Tibial nerve (tissue), 4 donors: ENCODE results near the gene RBM4B. TPM values are rescaled to one million over a fixed set of nuclear protein-coding genes. Genes with fewer than 3 reads are reported as not detected.

Experiments used
- DNase-seq, 2 donors: peaks; one replicate each; pipeline ENCODE4 v3.0.0-alpha.2; 2019; ENCODE audit warnings: low spot score in 2 of 2
- H3K27ac ChIP-seq, 4 donors: fragments of 200-600 bp; sonication (generic) in 3 of 4; one replicate each; pipeline ENCODE4 v1.5.1; 2017 to 2019; ENCODE audit warnings: mild to moderate bottlenecking in 1 of 4
- H3K27me3 ChIP-seq, 2 donors: fragments of 200-600 bp; sonication (generic) in 1 of 2; one replicate each; pipeline versions ENCODE4 v1.5.1 to v1.6.0; 2017 to 2019
- H3K36me3 ChIP-seq, 3 donors: fragments of 200-600 bp; sonication (generic); one replicate each; pipeline ENCODE4 v1.5.1; 2018 to 2019
- H3K4me1 ChIP-seq, 4 donors: fragments of 200-600 bp; sonication (generic) in 3 of 4; one replicate each; pipeline ENCODE4 v1.5.1; 2017 to 2019
- H3K4me3 ChIP-seq, 4 donors: fragments of 200-600 bp; sonication (generic) in 3 of 4; one replicate each; pipeline ENCODE4 v1.5.1; 2017 to 2019; ENCODE audit warnings: mild to moderate bottlenecking in 1 of 4, moderate library complexity in 1 of 4
- H3K9me3 ChIP-seq, 4 donors: fragments of 200-600 bp; sonication (generic) in 3 of 4; one replicate each; pipeline ENCODE4 v1.5.1; 2017 to 2019
- EP300 ChIP-seq, 2 donors: sonication (generic); formaldehyde crosslinking; IDR thresholded peaks; one replicate each; pipeline ENCODE4 v1.6.1; 2017; ENCODE audit warnings: antibody characterized with exemption in 2 of 2, mild to moderate bottlenecking in 1 of 2
- POLR2A ChIP-seq, 2 donors: fragments of 450-650 bp; IDR thresholded peaks; one replicate each; pipeline ENCODE4 v1.6.1; 2017; ENCODE audit warnings: antibody characterized with exemption in 2 of 2, mild to moderate bottlenecking in 2 of 2, moderate library complexity in 2 of 2
- WGBS, 2 donors: methylation state at CpG; one replicate each; pipeline ENCODE4 v1.1.5; 2018; 5-methylcytosine and 5-hydroxymethylcytosine counted together
- total RNA-seq, 4 donors: library from RNA; depleted of rRNA; stranded (reverse); fragments of >200 nt; gene quantifications; one replicate each; pipeline ENCODE4 v1.1.0, GENCODE V29; 2016
- TF ChIP-seq, protein P1 (sequence below), 5 experiments: fragments of 200-600 bp in 3 of 5; fragments of 450-650 bp in 2 of 5; sonication (generic) in 3 of 5; IDR thresholded peaks; one replicate each; pipeline ENCODE4 v1.5.1; 2016 to 2019; ENCODE audit warnings: antibody characterized with exemption in 5 of 5, mild to moderate bottlenecking in 3 of 5, moderate library complexity in 2 of 5

RBM4B gene
- total RNA-seq, 4 donors from 2014 or later = 7.1 to 15.9 (median 12.2) TPM

DNA sequence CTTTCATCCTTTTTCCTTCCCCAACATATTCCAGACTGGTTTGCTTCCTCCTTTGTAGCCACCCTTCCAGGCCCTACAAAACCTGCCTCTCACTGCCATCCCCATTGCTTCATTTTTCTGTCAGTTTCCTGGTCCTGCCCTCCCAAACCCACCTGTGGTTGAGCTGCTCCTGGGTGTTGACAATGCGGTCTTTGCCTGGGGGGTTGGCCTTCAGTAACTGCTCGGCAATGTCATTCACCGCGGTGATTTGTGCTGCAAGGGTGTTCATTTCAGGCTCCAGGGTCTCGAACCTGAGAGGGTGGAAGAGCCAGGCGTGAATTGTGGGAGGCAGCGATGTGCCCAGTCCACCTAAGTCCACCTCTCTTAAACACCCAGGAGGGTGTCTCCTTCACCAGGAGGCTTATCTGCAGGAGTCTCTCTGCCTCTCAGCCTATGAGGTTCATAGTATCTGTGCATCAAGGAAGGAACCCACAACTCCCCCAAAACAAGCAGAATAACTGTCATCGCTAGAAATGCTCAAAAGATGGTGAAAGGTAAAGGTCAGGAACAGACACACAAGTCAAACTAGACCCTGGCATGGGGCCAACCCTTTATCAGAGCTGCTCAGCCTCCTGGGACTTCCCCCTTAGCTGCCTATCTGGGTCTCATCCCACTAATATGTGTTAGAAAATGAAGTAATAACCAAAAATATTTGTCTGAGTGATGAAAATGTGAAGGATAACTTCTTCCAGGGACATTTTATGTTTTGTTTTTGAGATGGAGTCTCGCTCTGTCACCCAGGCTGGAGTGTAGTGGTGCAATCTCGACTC, 23.9 kb upstream of the RBM4B start:
- Histone ChIP-seq H3K4me1 (no peaks in the 10 kb centered on the region), H3K27me3 (no peaks in the 10 kb centered on the region), H3K4me3 (no peak overlapping the region), H3K9me3 (peaks cover 0 to 12% (median 2%) of the 10 kb centered on the region in 4 donors), H3K36me3 (peaks cover 0 to 28% (median 0%) of the 10 kb centered on the region in 3 donors), H3K27ac (no peak overlapping the region)
- TF ChIP-seq EP300 (IDR thresholded peaks at IDR 0.05) (no peak), POLR2A (IDR thresholded peaks at IDR 0.05) (no peak)
- TF ChIP-seq, protein P1, sequence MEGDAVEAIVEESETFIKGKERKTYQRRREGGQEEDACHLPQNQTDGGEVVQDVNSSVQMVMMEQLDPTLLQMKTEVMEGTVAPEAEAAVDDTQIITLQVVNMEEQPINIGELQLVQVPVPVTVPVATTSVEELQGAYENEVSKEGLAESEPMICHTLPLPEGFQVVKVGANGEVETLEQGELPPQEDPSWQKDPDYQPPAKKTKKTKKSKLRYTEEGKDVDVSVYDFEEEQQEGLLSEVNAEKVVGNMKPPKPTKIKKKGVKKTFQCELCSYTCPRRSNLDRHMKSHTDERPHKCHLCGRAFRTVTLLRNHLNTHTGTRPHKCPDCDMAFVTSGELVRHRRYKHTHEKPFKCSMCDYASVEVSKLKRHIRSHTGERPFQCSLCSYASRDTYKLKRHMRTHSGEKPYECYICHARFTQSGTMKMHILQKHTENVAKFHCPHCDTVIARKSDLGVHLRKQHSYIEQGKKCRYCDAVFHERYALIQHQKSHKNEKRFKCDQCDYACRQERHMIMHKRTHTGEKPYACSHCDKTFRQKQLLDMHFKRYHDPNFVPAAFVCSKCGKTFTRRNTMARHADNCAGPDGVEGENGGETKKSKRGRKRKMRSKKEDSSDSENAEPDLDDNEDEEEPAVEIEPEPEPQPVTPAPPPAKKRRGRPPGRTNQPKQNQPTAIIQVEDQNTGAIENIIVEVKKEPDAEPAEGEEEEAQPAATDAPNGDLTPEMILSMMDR (IDR thresholded peaks at IDR 0.05) = no peak
- WGBS, 2 donors = 88 to 92% methylated on average over 10 of the region's 10 CpGs
- peak in 1 of 2 donors; percentile 16 for DNase-seq

DNA sequence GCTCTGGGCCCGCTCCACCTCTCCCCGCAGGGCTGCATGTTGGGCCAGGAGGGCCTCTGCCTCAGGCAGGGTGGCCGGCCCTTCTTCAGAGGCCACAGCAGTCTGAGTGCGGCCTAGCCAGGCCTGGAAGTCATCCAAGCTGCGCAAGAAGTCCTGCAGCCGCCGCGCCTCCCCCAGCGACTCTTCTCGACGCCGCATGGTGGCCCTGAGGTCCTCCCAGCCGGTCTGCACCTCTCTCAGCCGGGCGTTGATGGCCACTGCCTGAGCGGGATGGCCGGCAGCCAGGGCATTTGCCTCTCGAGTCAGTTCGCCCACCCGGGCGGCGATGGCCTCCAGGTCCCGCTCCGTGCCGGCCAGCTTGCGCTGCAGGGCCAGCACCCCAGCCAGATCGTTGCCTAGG, 23.1 kb upstream of the RBM4B start:
- Histone ChIP-seq H3K4me3 (no peak overlapping the region), H3K9me3 (peaks cover 0 to 12% (median 2%) of the 10 kb centered on the region in 4 donors), H3K27ac (no peak overlapping the region), H3K4me1 (no peaks in the 10 kb centered on the region), H3K36me3 (peaks cover 0 to 28% (median 0%) of the 10 kb centered on the region in 3 donors), H3K27me3 (no peaks in the 10 kb centered on the region)
- DNase-seq = no peak
- TF ChIP-seq EP300 (IDR thresholded peaks at IDR 0.05) = no peak
- TF ChIP-seq, protein P1 (IDR thresholded peaks at IDR 0.05) = no peak
- no peak for TF ChIP-seq POLR2A (IDR thresholded peaks at IDR 0.05)
- 96 to 97% methylated on average over 22 to 27 of the region's 27 CpGs for WGBS, 2 donors

DNA sequence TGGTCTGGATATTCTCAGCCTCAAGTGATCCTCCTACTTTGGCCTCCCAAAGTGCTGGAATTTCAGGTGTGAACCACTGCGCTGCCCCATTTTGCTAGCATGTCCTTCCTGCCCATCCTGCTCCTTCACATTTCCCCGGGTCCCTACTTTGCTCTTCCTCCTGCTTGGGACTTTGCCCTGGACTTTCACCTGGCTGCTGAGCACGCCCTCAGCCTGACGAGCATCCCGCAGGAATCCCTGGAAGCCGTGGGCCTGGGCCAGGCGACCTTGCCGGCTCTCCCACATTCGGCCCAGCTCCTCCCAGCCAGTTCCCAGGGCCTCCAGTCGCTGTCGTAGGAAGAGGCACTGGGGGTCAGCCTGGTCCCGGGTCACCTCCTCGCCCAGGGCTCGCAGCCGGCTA, 22.6 kb upstream of the RBM4B start:
- WGBS, 2 donors = 94 to 95% methylated on average over 15 of the region's 15 CpGs
- DNase-seq = no peak
- Histone ChIP-seq H3K4me1 (no peaks in the 10 kb centered on the region), H3K9me3 (peaks cover 0 to 12% (median 2%) of the 10 kb centered on the region in 4 donors), H3K4me3 (no peak overlapping the region), H3K27ac (no peak overlapping the region), H3K36me3 (peaks cover 0 to 28% (median 0%) of the 10 kb centered on the region in 3 donors), H3K27me3 (no peaks in the 10 kb centered on the region)
- TF ChIP-seq, protein P1 (IDR thresholded peaks at IDR 0.05) = no peak
- TF ChIP-seq POLR2A (IDR thresholded peaks at IDR 0.05) = no peak
- TF ChIP-seq EP300 (IDR thresholded peaks at IDR 0.05) = no peak

DNA sequence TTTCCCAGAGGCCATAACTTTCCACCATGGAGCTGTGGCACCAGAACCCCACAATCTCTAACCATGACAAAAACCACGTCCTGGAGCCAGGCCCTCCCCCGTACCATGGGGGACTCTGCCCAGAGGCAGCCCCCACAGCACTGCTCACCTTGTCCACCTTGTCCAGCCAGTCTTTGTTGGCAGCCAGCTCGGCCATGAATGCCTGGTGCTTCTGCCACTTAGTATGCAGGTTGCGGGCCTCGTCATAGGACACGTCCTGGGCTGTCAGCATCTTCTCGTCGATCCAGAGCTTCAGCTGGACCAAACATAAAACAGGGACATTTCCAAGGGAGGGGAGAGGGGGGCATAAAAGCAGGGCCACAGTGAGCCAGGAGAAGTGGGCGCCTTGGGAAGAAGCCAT, 20.8 kb upstream of the RBM4B start:
- DNase-seq = no peak
- peaks cover 0 to 28% (median 0%) of the 10 kb centered on the region in 3 donors for H3K36me3 ChIP-seq
- no peak overlapping the region for H3K4me3 ChIP-seq
- no peaks in the 10 kb centered on the region for H3K4me1 ChIP-seq
- no peak overlapping the region for H3K27ac ChIP-seq
- H3K9me3 ChIP-seq = peaks cover 0 to 12% (median 2%) of the 10 kb centered on the region in 4 donors
- TF ChIP-seq POLR2A (IDR thresholded peaks at IDR 0.05) (no peak), EP300 (IDR thresholded peaks at IDR 0.05) (no peak)
- TF ChIP-seq, protein P1 (IDR thresholded peaks at IDR 0.05) = no peak
- 90 to 93% methylated on average over 9 of the region's 9 CpGs for WGBS, 2 donors
- no peaks in the 10 kb centered on the region for H3K27me3 ChIP-seq

DNA sequence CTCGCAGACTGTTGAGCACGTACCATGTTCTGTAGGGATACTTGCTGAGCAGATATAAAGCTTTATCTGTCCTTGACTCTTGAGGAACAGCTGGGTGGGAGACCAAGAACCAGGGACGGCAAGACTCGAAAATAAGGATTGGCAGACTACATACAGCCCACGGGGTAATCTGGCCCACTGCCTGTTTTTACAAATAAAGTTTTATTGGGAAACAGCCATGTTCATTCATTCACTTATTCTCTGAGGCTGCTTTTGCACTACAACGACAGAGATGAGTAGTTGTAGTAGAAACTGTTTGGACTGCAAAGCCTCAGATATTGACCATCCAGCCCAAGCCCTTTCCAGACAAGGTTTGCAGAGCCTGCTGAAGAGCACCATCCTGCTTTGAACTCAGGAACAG, 20.3 kb upstream of the RBM4B start:
- Histone ChIP-seq H3K27me3 (no peaks in the 10 kb centered on the region), H3K9me3 (peaks cover 0 to 12% (median 2%) of the 10 kb centered on the region in 4 donors), H3K4me1 (no peaks in the 10 kb centered on the region), H3K4me3 (no peak overlapping the region), H3K36me3 (peaks cover 0 to 28% (median 0%) of the 10 kb centered on the region in 3 donors), H3K27ac (no peak overlapping the region)
- no peak for DNase-seq
- TF ChIP-seq, protein P1 (IDR thresholded peaks at IDR 0.05) = no peak
- TF ChIP-seq POLR2A (IDR thresholded peaks at IDR 0.05) (no peak), EP300 (IDR thresholded peaks at IDR 0.05) (no peak)
- 88 to 93% methylated on average over 6 of the region's 6 CpGs for WGBS, 2 donors
